Central memory CD8-positive, alpha-beta T cell (primary cell): ENCODE results near the gene ZFHX3.

Experiments
- ATAC-seq: fragments of 150-1000 bp; cut with Tn5 transposase; replicated peaks from 2 replicates; pipeline ENCODE4 v1.10.0; 2022; ENCODE audit warnings: mild to moderate bottlenecking, moderate FRiP score, moderate number of reproducible peaks; ENCODE audit not compliant: poor library complexity, severe bottlenecking; ENCODE audit errors: extremely low read depth
- DNase-seq, 2 donors: peaks; one replicate each; pipeline ENCODE4 v3.0.0; 2021; ENCODE audit warnings: low spot score in 2 of 2
- H3K27ac Mint-ChIP-seq: one replicate; pipeline ENCODE4 v1.8.0; 2022; ENCODE audit warnings: low read depth, mild to moderate bottlenecking, moderate library complexity, mixed read lengths
- H3K27me3 Mint-ChIP-seq: one replicate; pipeline ENCODE4 v1.8.0; 2022; ENCODE audit warnings: mixed read lengths
- H3K36me3 Mint-ChIP-seq: one replicate; pipeline ENCODE4 v1.8.0; 2022; ENCODE audit warnings: mild to moderate bottlenecking, moderate library complexity, mixed read lengths; ENCODE audit not compliant: insufficient read depth
- H3K4me1 Mint-ChIP-seq: one replicate; pipeline ENCODE4 v1.8.0; 2022; ENCODE audit warnings: mixed read lengths
- H3K4me3 Mint-ChIP-seq: one replicate; pipeline ENCODE4 v1.8.0; 2022; ENCODE audit warnings: mild to moderate bottlenecking, moderate library complexity, mixed read lengths
- H3K9me3 Mint-ChIP-seq: one replicate; pipeline ENCODE4 v1.8.0; 2022; ENCODE audit warnings: mixed read lengths

Gene ZFHX3

DNA sequence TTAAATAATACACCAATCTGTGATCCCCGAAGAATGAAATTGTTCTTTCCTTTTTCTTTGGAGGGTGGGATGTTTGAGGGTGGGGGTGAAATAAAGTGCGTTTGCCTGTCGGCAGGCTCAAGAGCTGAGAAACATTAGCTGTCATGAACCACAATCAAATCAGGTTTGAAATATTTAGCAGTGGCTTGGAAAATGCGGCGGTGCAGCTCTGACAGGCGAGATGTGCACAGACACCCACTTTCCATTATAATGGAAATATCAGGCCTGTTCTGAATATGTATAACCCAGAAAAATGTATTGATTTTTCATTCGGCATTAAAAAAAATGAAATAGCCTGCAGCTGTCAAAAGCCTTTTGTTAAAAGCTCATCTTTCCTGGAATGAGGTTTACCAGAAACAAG, 212.8 kb downstream of the ZFHX3 start:
- Mint-ChIP-seq H3K4me3 (no peak overlapping the region), H3K36me3 (no peaks in the 10 kb centered on the region), H3K4me1 (no peaks in the 10 kb centered on the region), H3K27me3 (no peaks in the 10 kb centered on the region), H3K9me3 (no peaks in the 10 kb centered on the region), H3K27ac (no peak overlapping the region)
- ATAC-seq (no peak), DNase-seq (no peak)

DNA sequence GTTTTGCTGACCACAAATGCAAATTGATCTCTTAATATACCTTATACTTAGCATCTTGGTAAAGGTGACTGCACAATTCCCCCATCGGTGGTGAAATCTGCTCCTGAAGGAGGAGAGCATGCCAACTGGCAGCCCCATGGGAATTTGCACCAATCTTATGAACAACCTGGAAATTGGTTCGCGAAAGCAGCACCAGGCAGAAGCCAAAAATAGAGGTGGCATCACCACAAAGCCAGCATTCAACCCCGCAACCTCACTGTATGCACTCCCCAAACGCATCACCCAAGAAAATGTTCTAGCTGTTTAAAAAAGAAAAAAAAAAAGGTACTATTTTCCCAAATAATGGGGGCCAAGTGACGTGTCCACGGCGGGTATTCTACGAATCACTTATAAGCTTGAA, 213.4 kb downstream of the ZFHX3 start:
- Mint-ChIP-seq H3K4me3 (no peak overlapping the region), H3K27ac (no peak overlapping the region), H3K27me3 (no peaks in the 10 kb centered on the region), H3K4me1 (no peaks in the 10 kb centered on the region), H3K9me3 (no peaks in the 10 kb centered on the region), H3K36me3 (no peaks in the 10 kb centered on the region)
- DNase-seq (no peak), ATAC-seq (no peak)

DNA sequence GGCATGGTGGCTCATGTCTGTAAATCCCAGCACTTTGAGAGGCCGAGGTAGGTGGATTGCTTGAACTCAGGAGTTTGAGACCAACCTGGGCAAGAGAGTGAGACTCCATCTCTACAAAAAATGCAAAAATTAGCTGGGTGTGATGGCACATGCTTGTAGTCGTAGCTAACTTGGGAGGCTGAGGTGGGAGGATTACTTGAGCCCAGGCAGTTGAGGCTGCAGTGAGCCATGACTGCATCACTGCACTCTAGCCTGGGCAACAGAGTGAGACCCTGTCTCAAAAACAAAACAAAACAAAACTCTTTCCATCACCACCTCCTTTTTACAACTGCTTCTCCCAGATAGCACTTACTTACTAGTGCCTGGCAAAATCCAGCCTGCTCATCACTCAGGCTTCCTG, 214.0 kb downstream of the ZFHX3 start:
- Mint-ChIP-seq H3K27me3 (no peaks in the 10 kb centered on the region), H3K9me3 (no peaks in the 10 kb centered on the region), H3K27ac (no peak overlapping the region), H3K36me3 (no peaks in the 10 kb centered on the region), H3K4me1 (no peaks in the 10 kb centered on the region), H3K4me3 (no peak overlapping the region)
- no peak for DNase-seq
- no peak for ATAC-seq

DNA sequence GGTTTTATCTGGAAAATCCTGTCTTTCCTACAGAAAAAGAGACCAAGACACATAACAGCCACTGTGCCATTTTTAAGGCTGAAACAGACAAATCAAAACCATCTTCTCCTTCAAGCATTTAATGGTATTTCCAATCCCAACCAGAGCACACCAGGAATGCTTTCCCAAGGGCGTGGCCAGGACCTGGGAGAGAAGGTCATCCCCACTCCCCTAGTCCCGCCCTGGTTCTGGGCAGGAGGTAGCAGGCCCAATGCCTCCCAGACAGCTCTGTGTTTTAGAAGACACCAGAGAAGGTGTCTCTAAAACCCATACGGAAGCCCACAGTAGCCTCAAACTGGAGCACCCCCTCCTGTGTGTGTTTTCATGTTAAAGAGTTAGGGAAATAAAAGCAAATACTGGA, 214.4 kb downstream of the ZFHX3 start:
- Mint-ChIP-seq H3K27me3 (no peaks in the 10 kb centered on the region), H3K4me3 (no peak overlapping the region), H3K36me3 (no peaks in the 10 kb centered on the region), H3K27ac (no peak overlapping the region), H3K4me1 (no peaks in the 10 kb centered on the region), H3K9me3 (no peaks in the 10 kb centered on the region)
- ATAC-seq (no peak), DNase-seq (no peak)

DNA sequence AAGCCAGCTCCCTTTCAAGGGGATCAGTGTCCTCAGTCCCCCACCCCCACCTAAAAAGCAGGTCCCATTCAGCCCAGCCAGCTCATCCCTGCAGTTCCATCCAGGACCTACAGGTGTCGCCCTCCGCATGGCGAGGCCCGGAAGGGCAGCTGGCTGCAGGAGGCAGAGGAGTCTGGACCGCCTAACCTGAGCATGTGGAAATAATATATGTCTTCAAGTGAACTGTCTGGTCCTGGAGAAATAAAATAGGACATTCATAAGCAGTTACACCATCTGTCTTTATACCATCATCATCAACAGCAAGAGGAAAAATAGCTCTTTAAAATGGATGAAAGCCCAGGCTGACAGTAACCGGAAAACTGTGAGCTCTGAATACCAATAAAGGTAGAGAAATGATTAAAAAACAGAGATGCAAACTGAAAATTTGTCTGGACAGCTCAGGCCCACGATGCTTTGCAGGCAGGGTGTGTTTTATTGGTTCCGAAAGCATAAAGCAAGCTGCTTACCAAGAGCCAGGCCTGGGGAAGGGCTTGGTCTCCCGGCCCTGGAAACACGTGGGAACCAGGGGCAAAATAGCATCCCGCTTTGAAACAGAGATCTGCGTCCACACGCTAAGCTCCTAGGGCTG, 215.2 kb downstream of the ZFHX3 start:
- no peak for ATAC-seq
- Mint-ChIP-seq H3K4me3 (no peak overlapping the region), H3K27me3 (no peaks in the 10 kb centered on the region), H3K9me3 (no peaks in the 10 kb centered on the region), H3K4me1 (no peaks in the 10 kb centered on the region), H3K27ac (no peak overlapping the region), H3K36me3 (no peaks in the 10 kb centered on the region)
- DNase-seq: peak; percentile 10 to 37

DNA sequence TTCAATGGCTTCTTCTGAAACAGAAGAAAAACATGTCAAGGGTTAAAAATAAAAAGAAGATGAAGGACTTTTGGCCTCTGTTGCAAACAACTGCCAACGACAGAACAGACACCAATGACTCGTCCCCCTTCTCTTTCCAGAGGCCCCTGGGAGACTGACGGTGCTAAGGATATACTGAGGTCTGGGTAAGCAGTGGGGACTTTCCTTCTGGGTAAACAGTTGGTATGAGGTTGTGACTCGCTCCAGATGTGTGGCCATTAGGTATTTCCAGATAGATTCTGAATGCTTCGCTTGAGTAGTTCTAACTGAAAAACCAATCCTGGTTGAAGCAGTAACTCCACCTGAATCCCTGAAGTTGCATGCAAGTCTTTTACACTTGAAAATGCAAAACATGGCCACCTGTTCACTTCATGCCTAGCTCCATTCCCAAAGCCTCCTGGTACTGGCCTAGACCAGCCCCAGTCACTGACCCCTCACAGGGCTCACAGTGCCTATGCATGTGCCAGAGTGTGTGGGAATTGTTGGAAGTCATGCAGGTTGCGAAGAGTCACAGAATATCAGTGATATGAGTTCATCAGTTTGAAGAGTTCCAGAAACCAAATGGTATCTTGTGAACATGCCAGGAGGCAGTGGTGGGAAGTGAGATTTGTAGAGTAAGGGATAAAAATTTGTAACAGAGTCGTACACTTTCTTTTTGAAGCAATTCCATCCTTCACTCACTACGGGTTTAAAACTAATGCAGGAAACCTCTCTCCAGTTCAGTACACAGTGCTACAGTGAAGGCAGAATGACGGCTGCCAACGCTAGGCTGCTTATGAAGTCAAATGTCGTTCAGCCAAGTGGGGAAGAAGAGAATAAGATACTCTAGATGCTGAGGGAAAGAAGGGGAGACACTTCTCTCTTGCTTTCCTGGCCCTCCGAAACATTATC, 217.8 kb downstream of the ZFHX3 start:
- Mint-ChIP-seq H3K27me3 (no peaks in the 10 kb centered on the region), H3K4me1 (no peaks in the 10 kb centered on the region), H3K27ac (no peak overlapping the region), H3K4me3 (no peak overlapping the region), H3K9me3 (no peaks in the 10 kb centered on the region), H3K36me3 (no peaks in the 10 kb centered on the region)
- ATAC-seq (no peak), DNase-seq (no peak)

DNA sequence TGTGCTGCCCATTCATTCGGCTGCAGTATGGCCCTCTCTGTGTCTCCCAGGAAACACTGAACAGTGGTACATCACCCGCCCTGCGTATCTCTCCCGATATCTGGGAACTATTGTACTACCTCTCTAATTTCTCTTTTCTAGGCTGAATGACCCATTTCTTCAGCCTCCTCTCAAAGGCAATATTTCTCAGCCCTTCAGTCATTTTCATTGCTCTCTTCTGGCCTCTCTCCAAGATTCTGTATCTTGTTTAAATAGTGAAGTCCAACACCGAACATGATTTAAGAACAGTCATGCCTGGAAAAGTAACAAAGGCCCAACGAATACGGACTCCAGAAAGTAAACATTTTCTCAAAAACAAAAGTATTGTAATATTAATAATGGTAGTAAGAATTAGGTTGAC, 220.1 kb downstream of the ZFHX3 start:
- H3K4me3 Mint-ChIP-seq: no peak overlapping the region
- no peaks in the 10 kb centered on the region for H3K4me1 Mint-ChIP-seq
- no peaks in the 10 kb centered on the region for H3K9me3 Mint-ChIP-seq
- H3K36me3 Mint-ChIP-seq: no peaks in the 10 kb centered on the region
- no peak for DNase-seq
- H3K27me3 Mint-ChIP-seq: no peaks in the 10 kb centered on the region
- no peak for ATAC-seq
- no peak overlapping the region for H3K27ac Mint-ChIP-seq

DNA sequence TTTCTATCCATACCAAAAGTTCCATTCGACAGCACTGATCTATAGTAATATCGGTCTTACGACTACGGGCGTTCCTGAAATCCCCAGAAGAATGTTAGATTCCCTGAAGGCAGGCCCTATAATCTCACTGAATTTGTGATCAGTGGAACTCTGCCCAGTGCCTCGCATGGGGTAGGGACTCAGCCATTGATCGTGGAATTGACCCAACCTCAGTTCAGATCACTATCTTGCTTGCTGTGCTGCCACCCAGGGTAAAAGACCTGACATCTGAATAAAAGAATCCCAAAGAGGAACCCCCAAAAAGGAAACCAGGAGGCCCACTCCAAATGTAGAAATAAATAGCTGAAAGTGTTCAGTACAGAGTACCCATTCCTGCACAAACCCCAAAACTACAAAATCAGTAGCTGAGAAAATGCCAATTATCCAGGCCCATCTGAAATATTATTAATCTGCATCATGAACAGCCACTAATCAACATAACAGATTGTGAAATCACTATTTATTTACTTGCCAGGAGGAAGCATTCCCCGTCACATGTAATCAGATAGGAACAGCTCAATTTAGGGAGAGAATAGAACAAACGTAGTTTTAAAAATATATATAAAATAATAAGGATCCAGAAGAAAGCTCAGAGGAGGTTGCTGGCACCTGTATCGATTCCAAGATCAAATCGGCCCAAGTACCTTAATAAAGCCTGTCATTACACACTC, 221.9 kb downstream of the ZFHX3 start:
- H3K4me3 Mint-ChIP-seq: no peak overlapping the region
- H3K36me3 Mint-ChIP-seq: no peaks in the 10 kb centered on the region
- no peak overlapping the region for H3K27ac Mint-ChIP-seq
- no peaks in the 10 kb centered on the region for H3K27me3 Mint-ChIP-seq
- H3K9me3 Mint-ChIP-seq: no peaks in the 10 kb centered on the region
- DNase-seq (no peak), ATAC-seq (no peak)
- H3K4me1 Mint-ChIP-seq: no peaks in the 10 kb centered on the region

DNA sequence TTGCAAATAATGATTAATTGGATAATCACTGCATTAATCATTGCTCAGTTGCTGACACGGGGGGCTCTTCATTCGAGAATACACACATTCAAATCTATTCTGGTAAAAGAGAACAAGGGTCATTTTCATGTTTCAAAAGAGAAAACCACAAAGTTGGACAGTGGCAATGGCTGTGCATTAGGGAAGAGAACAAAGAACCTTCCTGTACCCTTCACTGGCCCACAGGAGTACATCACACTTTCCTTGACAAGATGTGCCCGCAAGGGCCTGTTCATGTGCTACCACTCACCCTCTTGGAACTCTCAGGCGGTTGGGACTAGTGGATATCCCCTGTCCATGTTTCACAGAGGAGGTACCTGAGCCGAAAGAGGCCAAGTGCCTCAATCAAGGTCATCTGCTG, 223.2 kb downstream of the ZFHX3 start:
- H3K4me1 Mint-ChIP-seq: no peaks in the 10 kb centered on the region
- no peak for ATAC-seq
- H3K27ac Mint-ChIP-seq: no peak overlapping the region
- no peaks in the 10 kb centered on the region for H3K27me3 Mint-ChIP-seq
- H3K4me3 Mint-ChIP-seq: no peak overlapping the region
- no peaks in the 10 kb centered on the region for H3K36me3 Mint-ChIP-seq
- no peaks in the 10 kb centered on the region for H3K9me3 Mint-ChIP-seq
- DNase-seq: no peak

DNA sequence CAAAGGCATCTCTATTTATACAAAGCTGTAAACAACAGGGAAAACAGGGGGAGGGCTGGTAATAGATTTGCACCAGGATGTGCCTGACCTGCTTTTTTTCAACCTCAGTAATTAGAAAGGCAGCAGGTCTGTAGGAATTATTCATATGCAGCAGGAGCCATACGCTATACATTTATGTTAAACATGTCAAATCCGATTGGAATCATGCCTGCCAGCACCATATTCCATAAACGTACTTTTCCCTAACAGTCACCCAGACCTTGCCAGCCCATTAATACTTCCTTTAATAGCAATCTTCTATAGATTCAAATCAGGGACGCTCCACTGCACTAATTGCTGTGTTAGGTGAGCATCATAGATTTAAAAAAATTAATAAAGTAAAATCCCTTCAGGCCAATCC, 223.9 kb downstream of the ZFHX3 start:
- Mint-ChIP-seq H3K27ac (no peak overlapping the region), H3K36me3 (no peaks in the 10 kb centered on the region), H3K9me3 (no peaks in the 10 kb centered on the region), H3K27me3 (no peaks in the 10 kb centered on the region), H3K4me1 (no peaks in the 10 kb centered on the region), H3K4me3 (no peak overlapping the region)
- DNase-seq (no peak), ATAC-seq (no peak)

DNA sequence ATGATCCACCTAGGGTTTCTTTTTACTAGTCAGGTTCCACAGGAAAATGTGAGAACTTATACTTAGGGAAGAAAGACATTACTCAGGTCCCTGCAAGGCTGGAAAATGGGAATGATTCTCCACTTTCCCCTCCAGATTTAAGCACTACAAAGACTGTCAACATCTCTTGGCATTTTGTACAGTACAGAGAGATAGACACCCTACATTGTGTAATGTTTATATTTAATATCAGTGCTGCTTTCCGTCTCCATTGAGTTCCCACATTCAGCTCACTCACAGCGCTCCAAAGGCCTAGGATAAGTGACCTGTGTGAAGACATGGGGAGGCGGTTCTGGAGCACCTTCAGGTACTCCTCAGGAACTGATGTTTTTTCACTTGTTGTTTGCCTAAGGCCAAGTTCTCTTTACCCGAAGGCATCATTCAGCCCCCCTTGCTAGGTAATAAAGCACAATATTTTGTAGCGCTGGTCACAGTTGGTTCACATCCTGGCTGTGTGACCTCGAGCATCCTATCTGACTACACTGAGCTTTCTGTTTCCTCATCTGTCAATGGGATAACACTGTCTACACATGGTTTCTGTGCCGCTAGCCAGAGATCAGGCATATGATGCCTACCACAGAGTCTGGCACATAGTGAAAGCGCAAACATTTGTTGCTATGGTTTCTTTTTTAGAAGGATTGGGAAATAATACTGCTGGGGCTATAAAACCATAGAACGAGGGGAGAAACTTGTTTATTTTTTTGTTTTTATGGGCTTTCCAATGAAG, 226.6 kb downstream of the ZFHX3 start:
- no peaks in the 10 kb centered on the region for H3K4me1 Mint-ChIP-seq
- DNase-seq (no peak), ATAC-seq (no peak)
- H3K36me3 Mint-ChIP-seq: no peaks in the 10 kb centered on the region
- H3K9me3 Mint-ChIP-seq: no peaks in the 10 kb centered on the region
- H3K27ac Mint-ChIP-seq: no peak overlapping the region
- H3K27me3 Mint-ChIP-seq: peaks cover 11% of the 10 kb centered on the region
- H3K4me3 Mint-ChIP-seq: no peak overlapping the region

DNA sequence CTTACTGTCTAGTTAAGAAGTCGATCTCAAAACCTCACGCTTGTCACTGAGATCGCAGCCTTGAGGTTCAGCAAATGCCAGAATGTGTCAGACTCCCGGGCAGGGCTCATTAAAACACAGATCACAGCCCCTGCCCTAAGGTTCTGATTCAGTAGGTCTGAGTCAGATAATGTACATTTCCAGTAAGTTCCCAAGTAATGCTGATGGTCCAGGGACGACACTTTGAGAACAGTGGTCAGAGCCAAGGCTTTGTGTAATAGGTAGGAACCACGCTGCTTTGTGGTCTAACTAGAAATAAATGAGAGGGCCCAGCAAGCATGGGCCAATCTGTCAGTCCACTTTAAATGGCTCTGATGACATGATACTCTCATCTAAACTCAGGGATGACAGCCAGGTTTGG, 228.6 kb downstream of the ZFHX3 start:
- peaks cover 15% of the 10 kb centered on the region for H3K27me3 Mint-ChIP-seq
- ATAC-seq (no peak), DNase-seq (no peak)
- H3K4me1 Mint-ChIP-seq: no peaks in the 10 kb centered on the region
- H3K27ac Mint-ChIP-seq: no peak overlapping the region
- no peaks in the 10 kb centered on the region for H3K36me3 Mint-ChIP-seq
- H3K4me3 Mint-ChIP-seq: no peak overlapping the region
- H3K9me3 Mint-ChIP-seq: no peaks in the 10 kb centered on the region
